GM12891 (cell line): ENCODE measurements around the gene MATN1.

Experiments used
- POLR2A ChIP-seq: IDR thresholded peaks from 2 replicates; pipeline ENCODE4 v1.6.1; 2011; ENCODE audit warnings: low read depth, low read length, control low read depth
- POLR2AphosphoS5 ChIP-seq: IDR thresholded peaks from 2 replicates; pipeline ENCODE4 v1.6.1; 2011; ENCODE audit warnings: low read depth, low read length, control low read depth

- no peak for TF ChIP-seq POLR2AphosphoS5
- TF ChIP-seq POLR2A = no peak
Observed at GRCh38 chr1:30733493-30733892, 10.1 kb upstream of the MATN1 start.
